H9 (cell line): Measurements from ENCODE around the gene NDUFA5. TPM values are rescaled to one million over a fixed set of nuclear protein-coding genes. Genes with fewer than 3 reads are reported as not detected.

Experiments used
- DNase-seq: peaks from one replicate; pipeline ENCODE4 v3.0.0-alpha.2; 2017
- H2AFZ ChIP-seq: one replicate; pipeline ENCODE4 v1.6.1; 2013; ENCODE audit warnings: mild to moderate bottlenecking, low read length, control low read depth, moderate library complexity
- H2AK5ac ChIP-seq: 2 replicates; pipeline ENCODE4 v1.6.1; 2013; ENCODE audit warnings: low read length, control low read depth, mixed read lengths; ENCODE audit not compliant: insufficient read length
- H2BK120ac ChIP-seq: one replicate; pipeline ENCODE4 v1.6.1; 2013; ENCODE audit warnings: low read depth, mild to moderate bottlenecking, low read length, control low read depth, inconsistent platforms; ENCODE audit not compliant: poor library complexity, severe bottlenecking
- H2BK12ac ChIP-seq: 2 replicates; pipeline ENCODE4 v1.6.1; 2013; ENCODE audit warnings: low read length, control low read depth, mixed read lengths, low read depth; ENCODE audit not compliant: insufficient read length
- H2BK15ac ChIP-seq: 2 replicates; pipeline ENCODE4 v1.6.1; 2013; ENCODE audit warnings: low read depth, low read length, control low read depth
- H2BK20ac ChIP-seq: one replicate; pipeline ENCODE4 v1.6.1; 2013; ENCODE audit warnings: low read depth, mild to moderate bottlenecking, low read length, control low read depth, inconsistent platforms; ENCODE audit not compliant: poor library complexity, severe bottlenecking
- H2BK5ac ChIP-seq: 2 replicates; pipeline ENCODE4 v1.6.1; 2013; ENCODE audit warnings: low read length, control low read depth, mixed read lengths; ENCODE audit not compliant: insufficient read length
- H3K14ac ChIP-seq: 2 replicates; pipeline ENCODE4 v1.6.1; 2013; ENCODE audit warnings: low read length, control low read depth; ENCODE audit not compliant: insufficient read depth
- H3K18ac ChIP-seq: 2 replicates; pipeline ENCODE4 v1.6.1; 2013; ENCODE audit warnings: low read depth, mild to moderate bottlenecking, mixed read lengths, low read length, control low read depth; ENCODE audit not compliant: insufficient read length
- H3K23ac ChIP-seq: 2 replicates; pipeline ENCODE4 v1.6.1; 2013; ENCODE audit warnings: low read length, control low read depth, mixed read lengths, low read depth; ENCODE audit not compliant: insufficient read length
- H3K23me2 ChIP-seq: 2 replicates; pipeline ENCODE4 v1.6.1; 2013; ENCODE audit warnings: low read depth, mild to moderate bottlenecking, mixed read lengths, low read length, control low read depth; ENCODE audit not compliant: insufficient read length, poor library complexity, severe bottlenecking
- H3K27ac ChIP-seq: 2 replicates; pipeline ENCODE4 v1.5.1; 2013; ENCODE audit warnings: low read length, control low read depth, mixed read lengths, low read depth; ENCODE audit not compliant: insufficient read length
- H3K27me3 ChIP-seq: 2 replicates; pipeline ENCODE4 v1.6.1; 2013; ENCODE audit warnings: low read length, control low read depth, inconsistent platforms; ENCODE audit not compliant: insufficient read depth
- H3K4ac ChIP-seq: 2 replicates; pipeline ENCODE4 v1.6.1; 2013; ENCODE audit warnings: low read depth, mild to moderate bottlenecking, control low read depth, inconsistent platforms, low read length, moderate library complexity
- H3K4me1 ChIP-seq: 2 replicates; pipeline ENCODE4 v1.6.1; 2013; ENCODE audit warnings: low read length, control low read depth, inconsistent platforms; ENCODE audit not compliant: insufficient read depth
- H3K4me2 ChIP-seq: 2 replicates; pipeline ENCODE4 v1.6.1; 2013; ENCODE audit warnings: low read length, control low read depth, mixed read lengths; ENCODE audit not compliant: insufficient read length, insufficient read depth
- H3K56ac ChIP-seq: 2 replicates; pipeline ENCODE4 v1.6.1; 2013; ENCODE audit warnings: low read depth, mild to moderate bottlenecking, mixed read lengths, low read length, control low read depth; ENCODE audit not compliant: insufficient read length
- H3K79me1 ChIP-seq: 2 replicates; pipeline ENCODE4 v1.6.1; 2013; ENCODE audit warnings: low read depth, mild to moderate bottlenecking, moderate library complexity, low read length, control low read depth, inconsistent platforms; ENCODE audit not compliant: insufficient read depth, poor library complexity, severe bottlenecking
- H3K79me2 ChIP-seq: 2 replicates; pipeline ENCODE4 v1.6.1; 2013; ENCODE audit warnings: low read length, control low read depth, inconsistent platforms; ENCODE audit not compliant: insufficient read depth
- H3K9ac ChIP-seq: 2 replicates; pipeline ENCODE4 v1.6.1; 2013; ENCODE audit warnings: low read length, control low read depth, mixed read lengths; ENCODE audit not compliant: insufficient read length; ENCODE audit errors: extremely low read depth
- H3K9me3 ChIP-seq: one replicate; pipeline ENCODE4 v1.6.1; 2013; ENCODE audit warnings: low read depth, low read length, inconsistent platforms; ENCODE audit not compliant: control insufficient read depth
- H3T11ph ChIP-seq: one replicate; pipeline ENCODE4 v1.6.1; 2013; ENCODE audit warnings: mild to moderate bottlenecking, low read length, control low read depth, inconsistent platforms
- H4K20me1 ChIP-seq: one replicate; pipeline ENCODE4 v1.6.1; 2013; ENCODE audit not compliant: control insufficient read depth, insufficient read length, insufficient read depth
- H4K5ac ChIP-seq: 2 replicates; pipeline ENCODE4 v1.6.1; 2013; ENCODE audit warnings: low read depth, mild to moderate bottlenecking, mixed read lengths, low read length, control low read depth; ENCODE audit not compliant: insufficient read length
- H4K8ac ChIP-seq: replicated peaks from 2 replicates; pipeline ENCODE4 v1.6.1; 2013; ENCODE audit warnings: low read length, control low read depth, mixed read lengths, low read depth; ENCODE audit not compliant: insufficient read length
- H4K91ac ChIP-seq: 2 replicates; pipeline ENCODE4 v1.6.1; 2013; ENCODE audit warnings: low read depth, mild to moderate bottlenecking, moderate library complexity, mixed read lengths, low read length, control low read depth; ENCODE audit not compliant: insufficient read length
- H3K27ac Mint-ChIP-seq, 3 experiments: 2 replicates in 2 of 3; 3 replicates in 1 of 3; pipeline ENCODE4 v1.8.0; 2020 to 2021; ENCODE audit warnings: mixed read lengths in 3 of 3, mild to moderate bottlenecking in 1 of 3, moderate library complexity in 1 of 3
- H3K27me3 Mint-ChIP-seq: 2 replicates; pipeline ENCODE4 v1.8.0; 2021; ENCODE audit warnings: low read depth, mild to moderate bottlenecking, moderate library complexity, mixed read lengths
- H3K36me3 Mint-ChIP-seq, 3 experiments: 2 replicates in 2 of 3; 3 replicates in 1 of 3; pipeline ENCODE4 v1.8.0; 2020 to 2021; ENCODE audit warnings: low read depth in 3 of 3, mixed read lengths in 3 of 3; ENCODE audit not compliant: insufficient read depth in 1 of 3
- H3K4me1 Mint-ChIP-seq, 2 experiments: 2 replicates each; pipeline ENCODE4 v1.8.0; 2020; ENCODE audit warnings: mixed read lengths in 2 of 2
- H3K4me3 Mint-ChIP-seq, 2 experiments: 2 replicates in 1 of 2; 3 replicates in 1 of 2; pipeline ENCODE4 v1.8.0; 2020 to 2021; ENCODE audit warnings: mild to moderate bottlenecking in 2 of 2, mixed read lengths in 2 of 2, moderate library complexity in 1 of 2
- H3K9me3 Mint-ChIP-seq, 2 experiments: 2 replicates in 1 of 2; 3 replicates in 1 of 2; pipeline ENCODE4 v1.8.0; 2020; ENCODE audit warnings: mild to moderate bottlenecking in 2 of 2, mixed read lengths in 2 of 2, moderate library complexity in 1 of 2
- CTCF ChIP-seq: fragments of 200-600 bp; sonication (generic); conservative IDR thresholded peaks from 3 replicates; pipeline ENCODE4 v1.8.0; 2021; ENCODE audit warnings: antibody characterized with exemption, mild to moderate bottlenecking
- WGBS: extraction: QIAGEN DNeasy Blood & Tissue Kit; methylation state at CpG from one replicate; pipeline ENCODE4 v1.1.7; 2013; ENCODE audit warnings: missing lambda C conversion rate, low lambda C conversion rate, mixed read lengths; ENCODE audit not compliant: insufficient read length; ENCODE audit errors: extremely low coverage; 5-methylcytosine and 5-hydroxymethylcytosine counted together
- total RNA-seq: library from RNA; stranded (reverse); gene quantifications from 2 replicates; pipeline ENCODE4 v1.2.1, GENCODE V29; 2021

The NDUFA5 gene
- total RNA-seq, 1 experiment from 2014 or later: 76.5 TPM

GRCh38 chr7:123601530-123601929, 43.9 kb upstream of the NDUFA5 start, which contains the start of gene ASB15:
Gene ASB15 (plus strand): TSS chr7:123601821. CDS start chr7:123614503, 12,682 bp downstream.
- DNase-seq: no peak
- Histone ChIP-seq H3K4me2 (no peak within 1 kb of the TSS), H3K4me1 (no peaks in the 10 kb centered on the region)

More at GRCh38 chr7:123601530-123601929, 43.9 kb upstream of the NDUFA5 start, which contains the start of gene ASB15:
- WGBS: no CpG with 5 or more reads among the region's 4 CpGs
- H4K5ac ChIP-seq: no peak within 1 kb of the TSS
- H3K79me1 ChIP-seq: no peaks in the 10 kb centered on the region
- no peak within 1 kb of the TSS for H2AFZ ChIP-seq
- no peak within 1 kb of the TSS for H2BK12ac ChIP-seq
- H3K4me1 Mint-ChIP-seq: peaks cover 0 to 7% of the 10 kb centered on the region in 2 experiments; a peak in 1 of 4 replicates
- H3T11ph ChIP-seq: no peak within 1 kb of the TSS
- no peak within 1 kb of the TSS for H3K9ac ChIP-seq
- no peaks in the 10 kb centered on the region for H3K79me2 ChIP-seq
- no peaks in the 10 kb centered on the region for H3K27me3 ChIP-seq
- TF ChIP-seq CTCF: no peak
- no peak within 1 kb of the TSS for H4K91ac ChIP-seq
- H3K4ac ChIP-seq: no peak within 1 kb of the TSS
- H3K27ac Mint-ChIP-seq: no peak within 1 kb of the TSS
- no peak within 1 kb of the TSS for H3K27ac ChIP-seq
- H3K23ac ChIP-seq: no peak within 1 kb of the TSS
- no peak within 1 kb of the TSS for H3K56ac ChIP-seq
- H2BK120ac ChIP-seq: no peak within 1 kb of the TSS
- H2BK5ac ChIP-seq: no peak within 1 kb of the TSS
- no peaks in the 10 kb centered on the region for H4K20me1 ChIP-seq
- no peak within 1 kb of the TSS for H3K14ac ChIP-seq
- H4K8ac ChIP-seq: no peak within 1 kb of the TSS
- no peaks in the 10 kb centered on the region for H3K23me2 ChIP-seq
- H3K9me3 ChIP-seq: no peaks in the 10 kb centered on the region
- H2AK5ac ChIP-seq: no peak within 1 kb of the TSS
- H2BK20ac ChIP-seq: no peak within 1 kb of the TSS
- H3K36me3 Mint-ChIP-seq: no peaks in the 10 kb centered on the region
- no peak within 1 kb of the TSS for H3K4me3 Mint-ChIP-seq
- no peak within 1 kb of the TSS for H2BK15ac ChIP-seq
- no peak within 1 kb of the TSS for H3K18ac ChIP-seq
- no peaks in the 10 kb centered on the region for H3K27me3 Mint-ChIP-seq
- H3K9me3 Mint-ChIP-seq: no peaks in the 10 kb centered on the region
